CD4-positive, alpha-beta T cell treated with Interleukin-1 beta for 1 hour (primary cell): ENCODE results near the gene ATP5F1C.

Source experiments
- DNase-seq, 2 donors: peaks; one replicate each; pipeline ENCODE4 v3.0.0-alpha.2; 2020 to 2022

Gene ATP5F1C

GRCh38 chr10:7853226-7853842, 65.4 kb downstream of the ATP5F1C start:
- DNase-seq, result no peak

DNA sequence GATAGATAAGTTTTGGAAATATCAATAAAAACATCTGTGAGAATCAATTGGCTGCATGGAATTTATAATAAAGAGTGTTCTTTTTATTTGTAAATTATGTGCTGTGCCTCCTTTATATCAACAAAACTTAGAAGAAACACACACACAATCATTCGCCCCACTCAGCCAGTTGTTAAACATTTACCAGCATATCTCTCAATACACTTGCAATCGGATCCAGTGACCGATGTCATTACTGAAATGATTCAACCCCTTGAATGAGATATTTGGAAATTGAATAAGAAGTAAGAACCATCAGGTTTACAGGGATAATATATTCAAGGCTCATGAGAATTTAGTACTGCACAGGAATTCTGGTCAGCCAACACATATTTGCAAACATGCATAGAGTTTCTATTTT, 65.9 kb downstream of the ATP5F1C start:
- no peak for DNase-seq

DNA sequence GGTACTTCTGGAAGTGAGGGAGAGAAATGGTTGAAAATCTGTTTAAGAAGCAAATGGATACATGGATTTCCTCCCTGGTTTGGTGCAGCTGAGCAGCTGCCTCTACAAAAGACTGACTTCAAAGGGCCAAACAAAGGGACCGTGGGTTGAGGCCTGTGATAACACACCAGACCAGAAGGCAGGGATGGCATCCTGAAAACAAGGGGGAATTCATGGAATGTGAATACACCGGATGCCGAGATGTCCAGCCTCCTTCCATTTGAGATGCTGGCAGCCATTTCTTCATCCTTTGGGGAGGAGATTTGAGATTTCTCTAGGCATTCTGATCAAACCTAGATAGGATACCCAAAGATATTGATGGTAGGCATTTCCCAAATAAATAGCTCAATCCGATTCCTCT, 67.2 kb downstream of the ATP5F1C start:
- DNase-seq, result no peak

- no peak for DNase-seq
Observed at GRCh38 chr10:7856678-7857077, 68.7 kb downstream of the ATP5F1C start.

DNA sequence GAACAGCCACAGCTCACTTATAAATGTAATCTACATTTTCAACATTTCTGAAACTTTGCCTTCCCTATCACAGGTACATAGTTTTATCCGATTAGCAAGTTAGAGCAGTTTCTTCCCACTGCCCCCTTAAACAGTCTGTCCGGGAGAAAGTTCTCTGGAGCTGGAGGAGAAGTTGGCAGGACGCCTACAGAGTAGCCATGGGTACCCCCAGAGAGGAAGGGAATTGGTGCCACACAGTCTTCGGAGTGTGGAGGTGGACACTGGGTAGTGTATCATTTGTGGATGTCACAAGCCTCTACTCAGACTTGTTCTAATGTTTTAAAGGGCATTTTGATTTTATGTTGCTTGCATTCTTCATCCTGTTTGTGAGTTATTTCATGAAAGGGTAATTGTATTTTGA, 69.3 kb downstream of the ATP5F1C start:
- DNase-seq, result no peak
